Stimulated activated CD8-positive, alpha-beta memory T cell treated with anti-CD3 and anti-CD28 coated beads, Interleukin-12 subunit alpha, Interleukin-12 subunit beta, amount 100 ng/mL, for 1 hour (primary cell): ENCODE results near the gene GPC3.

Experiments used
- DNase-seq: peaks from one replicate; pipeline ENCODE4 v3.0.0-alpha.2; 2020; ENCODE audit warnings: low read depth

The GPC3 gene

GRCh38 chrX:133840415-133840814, 145.0 kb downstream of the GPC3 start:
- no peak for DNase-seq

DNA sequence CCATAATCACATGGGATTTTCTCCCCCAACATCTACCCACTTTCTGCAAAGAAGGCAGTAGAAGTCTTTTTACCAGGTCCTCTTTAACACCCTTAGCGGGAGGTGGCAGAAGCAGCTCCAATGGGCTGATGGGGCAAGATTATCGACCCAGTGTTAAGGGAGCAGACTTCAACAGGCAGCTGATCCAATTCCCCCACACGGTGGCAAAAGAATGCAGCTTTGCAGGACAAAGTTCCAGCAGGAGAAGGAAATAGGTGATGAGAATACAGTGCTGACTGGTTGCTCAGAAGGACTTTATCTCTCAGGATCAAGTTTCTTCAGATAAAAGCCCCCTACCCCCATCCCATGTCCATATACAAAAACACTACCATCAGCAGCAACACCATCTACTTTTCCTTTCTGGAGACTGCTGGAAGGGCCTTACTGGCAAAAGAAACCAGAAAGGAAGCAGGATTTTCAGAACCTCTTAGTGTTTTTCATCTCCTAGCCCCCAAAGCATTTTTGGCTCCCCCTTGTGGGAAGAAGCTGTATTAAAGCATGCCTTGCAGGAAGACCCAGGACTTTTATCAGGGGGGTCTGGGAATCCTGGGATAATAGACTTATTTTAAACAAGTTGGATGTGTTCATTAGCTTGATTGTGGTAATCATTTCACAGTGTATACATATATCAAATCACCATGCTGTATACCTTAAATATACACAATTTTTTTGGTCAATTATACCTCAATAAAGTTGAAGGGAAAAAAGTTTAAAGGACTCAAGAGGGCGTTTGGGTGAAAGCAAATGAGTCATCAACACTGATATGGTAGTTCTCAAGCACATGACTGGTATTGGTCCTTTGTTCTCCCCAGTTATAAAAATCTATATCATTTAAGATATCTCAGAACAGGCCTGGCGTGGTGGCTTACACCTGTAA, 146.4 kb downstream of the GPC3 start:
- no peak for DNase-seq

GRCh38 chrX:133837091-133837490, 148.3 kb downstream of the GPC3 start:
- no peak for DNase-seq

- DNase-seq: no peak
Measured at GRCh38 chrX:133836561-133836960, 148.8 kb downstream of the GPC3 start.

DNA sequence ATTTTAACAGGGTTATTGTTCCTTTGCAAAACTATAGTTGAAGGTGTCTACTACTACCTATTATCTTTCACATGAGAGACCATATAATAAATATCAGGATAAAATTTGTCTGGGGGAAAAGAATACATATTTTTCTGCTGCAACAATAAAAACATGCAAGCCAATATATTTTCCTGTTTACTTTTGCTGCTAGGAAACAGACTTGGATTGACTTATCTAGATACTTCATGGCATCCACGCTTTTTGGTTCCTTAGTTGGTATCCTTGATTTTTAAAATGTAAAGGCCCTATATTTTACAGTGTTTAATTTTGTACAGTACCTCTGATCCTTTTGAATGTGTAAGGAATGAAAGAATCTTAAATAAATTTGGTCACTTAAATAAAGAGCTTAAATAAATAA, 150.6 kb downstream of the GPC3 start:
- no peak for DNase-seq

- DNase-seq: no peak
Measured at GRCh38 chrX:133819546-133819945, 165.8 kb downstream of the GPC3 start.

DNA sequence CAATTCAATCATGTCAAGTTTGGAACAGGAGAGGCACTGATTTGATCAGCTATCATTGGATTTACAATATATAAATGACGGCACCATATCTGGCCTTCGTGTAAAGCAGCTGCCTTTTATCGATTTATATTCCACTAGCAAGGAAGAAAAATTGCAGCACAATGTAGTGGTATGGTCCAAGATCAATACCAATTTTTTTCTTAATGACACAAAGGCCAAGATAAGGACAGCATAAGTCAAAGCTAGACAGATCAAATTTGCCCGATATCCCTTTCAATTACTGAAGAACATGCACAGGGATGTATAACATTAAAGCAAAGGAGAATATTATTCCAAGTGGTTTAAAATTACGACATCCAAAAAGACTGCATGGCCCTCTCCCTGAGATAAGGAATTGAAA, 167.4 kb downstream of the GPC3 start:
- DNase-seq: no peak

DNA sequence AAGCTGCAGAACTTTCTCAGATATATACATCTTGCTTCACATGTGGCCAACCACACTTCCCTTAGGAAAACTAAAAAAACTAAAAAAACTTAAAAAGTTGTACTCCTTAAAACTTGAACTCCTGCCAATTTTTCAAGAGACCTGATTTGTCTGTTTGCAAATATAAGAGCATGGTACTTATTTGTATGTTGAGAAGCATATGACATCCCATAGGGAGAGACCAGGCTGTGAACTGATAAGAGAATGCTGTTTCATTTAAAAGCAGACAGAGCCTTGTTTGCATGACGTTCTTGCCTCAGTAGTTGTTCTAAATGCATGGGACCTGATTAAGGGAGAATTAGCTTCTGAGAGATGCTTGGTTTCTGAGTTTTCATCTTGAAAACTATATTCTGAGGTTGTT, 169.9 kb downstream of the GPC3 start:
- DNase-seq: no peak

DNA sequence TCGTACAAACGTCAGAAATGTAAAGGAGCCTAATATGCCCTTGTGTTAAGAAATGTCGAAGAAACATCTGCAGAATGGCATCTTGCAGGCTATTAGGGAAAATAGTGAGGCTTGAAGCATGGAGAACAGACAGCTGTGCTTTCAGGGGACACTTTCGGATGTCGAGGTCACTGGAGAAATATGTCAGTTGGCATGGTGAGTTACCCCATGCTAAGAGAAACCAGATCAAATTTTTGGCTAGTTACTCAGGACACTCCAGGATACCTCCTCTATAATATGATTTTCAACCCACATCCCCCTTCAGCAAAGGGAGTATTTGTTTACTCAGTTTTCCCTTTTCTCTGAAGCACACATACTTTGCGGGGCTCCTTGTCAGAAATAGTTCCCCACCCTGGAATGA, 171.4 kb downstream of the GPC3 start:
- no peak for DNase-seq

DNA sequence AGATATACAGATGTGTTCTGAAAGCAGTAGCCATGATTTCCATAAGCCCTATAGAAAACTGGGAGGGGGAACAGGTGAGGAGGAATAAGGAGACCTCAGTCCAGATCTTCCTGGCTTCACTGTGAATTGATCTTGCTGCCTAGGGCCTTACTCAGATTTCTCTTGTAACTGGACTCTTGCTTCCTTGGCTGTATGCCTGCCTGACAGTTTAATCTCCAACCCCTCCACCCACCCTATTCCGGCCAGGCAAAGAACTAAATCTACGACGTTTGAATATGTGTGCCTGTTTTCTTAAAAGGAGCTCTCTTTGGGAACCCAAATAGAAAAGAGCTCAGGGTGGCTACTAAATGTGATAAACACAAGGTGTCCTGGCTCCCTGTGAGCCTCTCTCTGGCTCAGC, 173.0 kb downstream of the GPC3 start:
- no peak for DNase-seq

DNA sequence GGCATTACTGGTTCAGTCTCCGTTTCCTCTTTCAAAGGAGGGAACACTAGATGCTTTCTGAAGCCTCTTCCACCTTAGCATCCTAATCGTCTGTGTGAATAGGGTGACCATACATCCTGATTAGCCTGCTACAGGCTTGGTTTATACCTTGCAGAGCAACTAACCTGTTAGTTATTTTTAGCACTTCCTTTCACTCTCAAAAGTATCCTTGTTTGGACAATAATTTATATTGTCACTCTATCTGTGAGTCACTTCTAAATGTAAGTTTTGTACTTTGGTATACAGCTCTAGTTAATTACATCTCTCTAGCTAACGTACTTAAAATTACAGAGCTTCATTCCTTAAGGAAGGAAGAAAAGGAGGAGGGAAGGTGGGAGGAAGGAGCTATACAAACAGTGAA, 174.5 kb downstream of the GPC3 start:
- no peak for DNase-seq

GRCh38 chrX:133804072-133804471, 181.3 kb downstream of the GPC3 start:
- DNase-seq: no peak

GRCh38 chrX:133796282-133796681, 189.1 kb downstream of the GPC3 start:
- DNase-seq: no peak

GRCh38 chrX:133794126-133794525, 191.3 kb downstream of the GPC3 start:
- DNase-seq: no peak

GRCh38 chrX:133793626-133794025, 191.8 kb downstream of the GPC3 start:
- no peak for DNase-seq

DNA sequence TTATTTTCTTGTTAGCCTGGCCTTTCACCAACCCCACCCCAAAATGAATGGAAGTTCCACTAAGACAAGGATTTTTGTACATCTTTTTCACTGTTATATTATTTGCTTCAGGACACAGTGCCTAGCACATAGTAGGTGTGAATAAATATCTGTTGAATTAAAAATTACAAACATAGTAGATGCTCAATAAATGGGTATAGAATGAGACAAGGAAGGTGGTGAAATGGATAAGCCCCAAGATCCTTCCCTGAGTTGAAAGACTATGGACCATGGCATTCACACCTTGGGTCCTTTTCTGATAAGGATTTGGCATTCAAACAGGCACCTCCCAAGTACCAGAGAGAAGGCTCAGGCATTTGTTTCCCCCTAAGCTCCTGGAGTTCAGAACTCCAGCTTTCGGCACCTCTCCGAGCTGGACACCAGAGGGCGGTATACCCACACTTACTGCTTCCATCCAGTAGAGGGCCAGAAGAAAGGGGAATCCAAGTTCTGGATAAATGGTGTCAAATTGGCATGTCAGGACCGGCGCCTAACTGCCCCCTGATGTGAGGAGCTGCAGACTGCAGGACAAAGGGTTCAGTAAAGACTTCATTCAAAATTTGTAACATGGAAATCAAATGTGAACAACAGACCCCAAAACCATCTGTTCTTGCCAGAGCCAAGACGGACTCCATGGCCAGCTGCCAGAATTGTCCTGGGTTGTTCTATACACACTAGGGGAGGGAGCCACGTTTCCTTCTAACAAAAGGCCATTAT, 193.0 kb downstream of the GPC3 start:
- peak; percentile 13 for DNase-seq

GRCh38 chrX:133789829-133790228, 195.6 kb downstream of the GPC3 start:
- no peak for DNase-seq

DNA sequence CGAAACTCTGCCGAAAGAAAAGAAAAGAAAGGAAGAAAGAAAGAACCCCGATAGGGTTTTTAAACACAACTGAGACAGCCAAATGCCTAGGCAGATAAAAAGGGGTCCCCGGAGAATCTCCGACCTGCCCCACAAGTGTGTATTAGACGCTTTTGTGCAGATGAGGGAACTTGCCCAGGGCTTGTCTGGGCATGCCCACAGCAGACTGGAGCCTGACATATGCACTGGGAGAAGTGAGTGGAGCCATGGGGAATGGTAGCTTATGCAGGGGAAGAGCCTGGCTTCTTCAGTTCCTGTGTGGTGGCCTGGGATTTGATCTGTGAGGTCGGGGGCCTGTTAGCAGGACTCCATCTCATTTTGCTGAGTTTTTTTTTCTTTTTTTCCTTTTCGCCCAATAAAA, 199.0 kb downstream of the GPC3 start:
- no peak for DNase-seq

DNA sequence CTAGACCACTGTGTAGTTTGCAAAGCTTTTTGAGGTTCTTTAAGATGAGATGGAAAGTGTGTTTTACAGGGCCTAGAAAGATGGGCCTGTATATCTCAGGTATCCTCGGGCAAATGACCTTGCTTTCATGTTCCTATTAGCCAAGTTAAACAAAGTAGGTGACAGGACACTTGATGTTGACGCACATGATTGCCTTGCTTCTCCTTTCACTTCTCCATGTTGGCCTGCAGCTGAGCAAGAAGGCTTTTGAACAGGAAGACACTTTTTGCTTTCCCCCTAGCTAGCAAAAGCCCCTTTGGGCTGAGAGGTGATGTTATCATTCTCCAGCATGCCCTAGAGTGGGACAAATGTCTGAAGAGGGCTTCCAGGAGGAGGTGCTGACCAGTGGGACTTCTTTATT, 202.1 kb downstream of the GPC3 start:
- DNase-seq: no peak

DNA sequence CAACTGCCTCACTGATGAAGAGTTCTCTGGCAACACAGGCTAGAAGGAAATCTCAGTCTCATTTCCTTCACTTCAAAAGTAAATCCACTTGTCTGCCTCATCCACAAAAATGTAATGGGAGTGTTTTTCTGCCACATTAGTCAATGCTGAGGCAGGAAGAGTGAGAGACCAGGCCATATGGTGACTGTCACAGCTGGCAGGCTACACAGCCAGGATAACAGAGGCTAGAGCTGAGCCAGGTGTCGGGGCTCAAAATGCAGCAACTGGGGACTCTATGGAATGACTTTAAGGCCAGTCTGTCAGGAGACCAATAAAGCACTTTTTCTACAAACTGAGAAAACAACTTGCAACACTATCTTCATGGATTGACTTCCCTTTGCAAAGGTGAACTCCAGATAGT, 204.2 kb downstream of the GPC3 start:
- no peak for DNase-seq

GRCh38 chrX:133776072-133776471, 209.3 kb downstream of the GPC3 start:
- no peak for DNase-seq

- DNase-seq: no peak
Measured at GRCh38 chrX:133774807-133775206, 210.6 kb downstream of the GPC3 start.

DNA sequence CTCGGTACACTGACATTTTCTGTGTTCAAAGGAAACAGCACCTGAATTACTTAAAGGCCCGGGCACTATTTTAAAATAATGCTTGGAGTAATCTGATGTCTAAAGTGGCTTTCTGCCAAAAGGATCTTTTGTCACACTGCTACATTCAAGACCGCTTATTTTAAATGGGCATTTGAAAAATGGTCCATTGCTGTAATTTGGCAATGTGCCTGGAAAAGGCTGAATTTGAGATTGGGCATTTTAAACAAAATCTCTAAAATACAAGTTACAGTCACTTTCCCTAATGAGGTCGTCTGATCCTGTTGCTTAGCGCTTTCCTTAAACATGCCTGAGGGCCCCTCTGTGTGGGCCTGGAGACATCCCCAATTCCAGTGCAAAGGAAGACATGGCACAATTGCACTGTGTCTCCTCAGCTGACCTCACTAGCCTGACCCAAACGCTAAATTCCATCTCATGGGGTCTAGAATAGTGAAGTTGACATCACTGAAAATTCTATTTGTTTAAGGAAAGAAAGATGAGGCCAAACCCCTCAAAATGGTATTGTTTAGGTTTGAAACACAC, 214.2 kb downstream of the GPC3 start:
- DNase-seq: no peak
